ENCODE data around the gene EPAS1.
"Not testable (repeated sequence)": the region's sequence is repeated elsewhere in the genome, so short reads cannot be mapped to it uniquely, and the experiment has no call there.

EPAS1 gene

DNA sequence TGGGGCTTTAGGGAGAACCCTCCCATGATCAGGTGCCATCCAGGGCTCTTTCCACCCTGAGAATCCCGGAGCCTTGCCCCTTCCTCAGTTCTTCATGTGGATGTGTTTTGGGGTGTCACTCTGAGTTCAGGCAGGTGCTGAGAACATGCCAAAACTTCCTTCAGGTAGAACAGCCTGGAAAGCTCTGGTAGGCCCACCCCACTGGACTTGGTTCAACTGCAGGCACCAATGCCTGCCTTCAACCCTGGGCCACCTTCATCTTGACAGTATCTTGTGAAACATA is 85.8 kb downstream of the EPAS1 start:
- DNase-seq (ENCODE audit: low read depth): no peak

DNA sequence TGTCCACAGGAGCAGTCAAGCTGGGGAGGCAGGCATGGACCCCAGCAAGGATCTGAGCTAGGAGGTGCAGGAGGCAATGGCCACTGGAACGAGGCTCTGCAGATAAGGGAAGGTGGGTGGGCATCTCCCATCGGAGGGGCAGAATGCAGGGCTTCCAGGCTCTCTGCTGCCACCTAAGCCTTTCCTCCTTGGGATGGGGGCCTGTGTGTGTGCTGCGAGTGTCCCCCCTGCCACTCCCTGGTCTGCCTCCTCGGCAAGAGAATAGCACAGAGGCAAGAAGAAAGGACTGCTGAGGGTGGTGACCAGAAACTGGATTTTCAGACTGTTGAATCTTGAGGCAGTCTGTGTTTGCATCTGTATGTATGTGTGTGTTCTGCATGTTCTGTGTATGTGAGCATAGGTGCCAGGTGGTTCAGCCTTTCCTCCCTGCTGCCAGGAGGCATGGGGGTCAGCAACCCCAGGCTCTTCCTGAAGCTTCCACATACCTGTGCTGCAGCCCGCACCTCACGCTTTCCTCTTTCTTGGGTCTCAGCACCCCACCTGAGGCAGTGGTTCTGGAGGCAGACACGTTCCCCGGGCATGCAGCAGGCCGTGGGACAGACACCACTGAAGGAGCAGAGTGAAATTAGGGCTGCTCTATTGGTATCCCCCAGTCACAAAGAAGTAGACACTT is 86.7 kb downstream of the EPAS1 start:
- no peak for DNase-seq (ENCODE audit: low read depth)

DNA sequence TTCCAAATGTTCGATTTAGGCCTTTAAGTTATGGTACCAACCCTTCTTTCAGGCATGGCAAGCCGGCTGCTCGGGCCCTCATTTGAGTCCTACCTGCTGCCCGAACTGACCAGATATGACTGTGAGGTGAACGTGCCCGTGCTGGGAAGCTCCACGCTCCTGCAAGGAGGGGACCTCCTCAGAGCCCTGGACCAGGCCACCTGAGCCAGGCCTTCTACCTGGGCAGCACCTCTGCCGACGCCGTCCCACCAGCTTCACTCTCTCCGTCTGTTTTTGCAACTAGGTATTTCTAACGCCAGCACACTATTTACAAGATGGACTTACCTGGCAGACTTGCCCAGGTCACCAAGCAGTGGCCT is 87.2 kb downstream of the EPAS1 start:
- DNase-seq (ENCODE audit: low read depth): no peak

DNA sequence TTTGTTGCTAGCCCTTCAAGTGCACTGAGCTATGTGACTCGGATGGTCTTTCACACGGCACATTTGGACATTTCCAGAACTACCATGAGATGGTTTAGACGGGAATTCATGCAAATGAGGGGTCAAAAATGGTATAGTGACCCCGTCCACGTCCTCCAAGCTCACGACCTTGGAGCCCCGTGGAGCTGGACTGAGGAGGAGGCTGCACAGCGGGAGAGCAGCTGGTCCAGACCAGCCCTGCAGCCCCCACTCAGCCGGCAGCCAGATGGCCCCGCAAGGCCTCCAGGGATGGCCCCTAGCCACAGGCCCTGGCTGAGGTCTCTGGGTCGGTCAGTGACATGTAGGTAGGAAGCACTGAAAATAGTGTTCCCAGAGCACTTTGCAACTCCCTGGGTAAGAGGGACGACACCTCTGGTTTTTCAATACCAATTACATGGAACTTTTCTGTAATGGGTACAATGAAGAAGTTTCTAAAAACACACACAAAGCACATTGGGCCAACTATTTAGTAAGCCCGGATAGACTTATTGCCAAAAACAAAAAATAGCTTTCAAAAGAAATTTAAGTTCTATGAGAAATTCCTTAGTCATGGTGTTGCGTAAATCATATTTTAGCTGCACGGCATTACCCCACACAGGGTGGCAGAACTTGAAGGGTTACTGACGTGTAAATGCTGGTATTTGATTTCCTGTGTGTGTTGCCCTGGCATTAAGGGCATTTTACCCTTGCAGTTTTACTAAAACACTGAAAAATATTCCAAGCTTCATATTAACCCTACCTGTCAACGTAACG is 88.8 kb downstream of the EPAS1 start:
- no peak for DNase-seq (ENCODE audit: low read depth)

DNA sequence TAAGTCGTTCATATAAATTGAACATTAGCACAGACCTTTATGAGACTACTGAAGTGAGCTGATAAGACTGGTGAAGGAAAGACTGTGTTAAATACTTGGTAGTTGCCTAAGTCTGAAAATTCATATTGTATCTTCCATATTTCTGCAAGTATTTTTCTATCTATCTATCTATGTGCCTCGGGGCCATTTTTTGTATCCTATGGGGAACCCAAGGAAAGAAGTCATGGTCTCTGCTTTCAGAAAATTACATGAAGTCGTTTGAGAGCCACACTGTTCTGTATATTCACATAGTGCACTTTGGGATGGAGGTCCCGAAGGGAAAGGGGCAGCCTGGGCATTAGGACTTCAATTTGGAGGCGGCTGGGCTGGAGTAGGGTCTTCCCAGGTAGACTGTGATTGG is 89.6 kb downstream of the EPAS1 start:
- no peak for DNase-seq (ENCODE audit: low read depth)

DNA sequence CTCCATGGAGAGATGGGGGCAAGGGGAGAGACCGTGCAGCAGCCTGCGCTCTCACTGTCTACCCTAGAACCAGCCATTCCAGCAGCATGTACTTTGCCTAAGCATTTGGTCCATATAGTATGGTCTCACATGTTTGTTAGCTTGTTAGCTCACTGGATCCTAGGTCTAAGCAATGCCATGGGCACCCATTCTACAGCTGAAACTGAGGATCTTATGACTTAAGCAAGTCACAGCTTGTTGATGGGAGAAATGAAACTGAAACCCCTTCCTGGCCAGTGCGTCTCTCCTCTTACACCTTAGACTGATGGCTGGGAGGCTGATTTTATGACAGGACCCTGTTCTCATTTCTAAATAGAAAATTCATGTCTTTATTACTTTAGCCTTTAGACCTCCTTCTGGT is 90.1 kb downstream of the EPAS1 start:
- no peak for DNase-seq (ENCODE audit: low read depth)

DNA sequence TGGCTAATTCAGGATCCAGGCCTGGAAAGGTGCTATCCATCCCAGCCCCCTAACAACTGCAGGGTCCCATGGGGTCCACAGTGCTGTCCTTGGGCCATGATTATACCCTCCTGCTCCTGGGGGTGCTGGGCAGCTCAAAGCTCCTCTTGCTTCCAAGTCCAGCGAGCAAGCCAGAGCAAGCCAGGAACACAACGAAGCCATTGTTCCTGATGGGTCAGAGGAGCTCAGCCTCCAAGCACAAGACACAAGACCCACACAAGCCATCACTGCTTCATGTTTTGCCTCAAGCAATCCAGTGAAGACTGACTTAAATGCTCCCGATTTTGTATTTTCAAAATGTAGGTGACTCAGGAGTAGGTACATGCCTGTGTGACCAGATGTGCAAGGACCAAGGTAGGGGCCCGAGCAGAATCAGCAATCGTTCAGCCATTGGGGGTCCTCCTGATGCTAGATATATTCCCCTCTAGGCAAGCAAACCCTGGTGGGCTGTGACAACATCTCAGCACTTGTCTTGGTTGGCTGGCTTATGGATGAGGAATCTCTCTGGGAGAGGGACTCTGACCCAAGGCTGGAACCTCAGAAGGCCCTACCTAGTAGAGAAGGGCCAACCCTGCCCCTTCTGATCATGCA is 90.8 kb downstream of the EPAS1 start:
- DNase-seq (ENCODE audit: low read depth): no peak

DNA sequence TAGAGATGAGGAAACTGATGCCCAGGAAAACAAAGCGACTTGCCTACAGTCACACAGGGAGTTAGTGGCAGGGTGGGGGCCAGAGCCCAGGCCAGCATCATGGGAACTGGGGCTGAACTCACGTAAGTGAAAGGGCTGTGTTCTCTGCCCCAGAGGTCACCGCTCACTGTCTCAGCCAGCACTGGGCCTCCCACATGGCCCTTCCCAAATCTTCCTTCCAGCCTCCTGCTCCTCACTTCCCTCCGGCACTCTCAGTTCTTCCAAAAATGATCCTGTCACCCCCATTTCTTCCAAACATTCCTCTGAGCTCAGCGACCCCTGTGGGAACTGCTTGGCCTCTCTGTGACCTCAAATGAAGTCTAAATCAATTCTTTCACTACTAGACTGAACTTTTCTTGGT is 91.7 kb downstream of the EPAS1 start:
- no peak for DNase-seq (ENCODE audit: low read depth)

DNA sequence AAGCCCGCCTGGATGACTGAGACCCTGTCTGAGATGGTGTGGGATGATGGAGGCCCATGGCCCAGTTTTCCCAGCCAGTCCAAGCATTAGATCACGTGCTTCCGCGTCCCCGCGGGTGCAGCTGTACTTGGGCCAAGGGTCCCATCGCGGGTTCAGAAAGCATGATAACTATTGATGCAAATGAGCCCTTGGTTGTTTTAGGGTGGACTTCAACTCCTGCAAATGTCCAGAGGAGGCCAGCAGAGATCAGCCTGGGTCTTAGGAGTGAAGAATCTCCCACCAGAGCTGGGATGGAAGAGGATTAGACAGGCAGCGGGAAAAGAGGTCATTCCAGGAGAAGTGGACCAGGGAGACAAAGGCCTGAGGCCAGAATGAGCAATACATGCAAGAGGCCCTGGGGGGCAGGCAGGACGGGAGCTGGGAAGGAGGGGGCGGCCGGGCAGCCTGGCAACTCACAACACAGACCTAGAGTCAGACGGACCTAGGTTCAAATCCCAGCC is 92.3 kb downstream of the EPAS1 start:
- DNase-seq (ENCODE audit: low read depth): no peak

DNA sequence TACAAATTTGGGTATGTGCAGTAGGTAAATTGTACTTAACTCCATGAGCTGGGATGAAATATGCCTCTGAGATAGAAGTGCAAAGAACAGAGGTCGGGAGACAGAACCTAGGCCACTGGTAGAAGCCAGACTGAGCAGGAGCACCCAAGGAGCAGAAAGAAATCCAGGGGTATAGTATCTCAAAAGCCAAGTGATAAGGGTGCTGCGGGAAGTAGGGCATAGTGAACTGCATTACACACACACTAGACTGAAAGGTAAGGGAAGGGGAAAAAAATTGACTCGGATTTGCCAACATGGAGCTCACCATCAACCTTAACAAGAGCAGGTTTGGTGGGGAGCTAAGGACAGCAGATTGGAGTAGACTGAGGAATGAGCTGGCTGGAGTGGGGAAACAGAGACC is 92.8 kb downstream of the EPAS1 start:
- DNase-seq (ENCODE audit: low read depth): no peak

DNA sequence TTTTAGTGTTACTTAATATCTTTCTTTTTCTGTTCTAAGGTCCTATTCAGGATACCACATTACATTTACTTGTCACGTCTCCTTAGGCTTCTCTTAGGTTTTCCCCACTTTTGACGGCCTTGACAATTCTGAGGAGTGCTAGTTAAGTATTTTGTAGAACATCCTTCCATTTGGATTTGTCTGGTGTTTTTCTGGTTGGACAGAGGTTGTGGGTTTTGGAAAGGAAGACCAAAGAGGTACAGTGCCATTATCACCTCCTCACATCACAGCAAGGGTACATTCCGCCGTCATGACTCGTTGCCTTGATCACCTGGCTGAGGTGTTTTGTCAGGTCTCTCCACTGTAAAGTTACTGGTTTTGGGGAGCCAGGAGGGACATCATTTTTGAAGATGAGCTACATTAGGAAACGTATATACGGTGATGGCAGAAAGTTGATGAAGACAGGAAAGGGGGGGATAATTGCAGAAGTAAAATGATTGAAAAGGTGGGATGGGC is 93.7 kb downstream of the EPAS1 start:
- no peak for DNase-seq (ENCODE audit: low read depth)

DNA sequence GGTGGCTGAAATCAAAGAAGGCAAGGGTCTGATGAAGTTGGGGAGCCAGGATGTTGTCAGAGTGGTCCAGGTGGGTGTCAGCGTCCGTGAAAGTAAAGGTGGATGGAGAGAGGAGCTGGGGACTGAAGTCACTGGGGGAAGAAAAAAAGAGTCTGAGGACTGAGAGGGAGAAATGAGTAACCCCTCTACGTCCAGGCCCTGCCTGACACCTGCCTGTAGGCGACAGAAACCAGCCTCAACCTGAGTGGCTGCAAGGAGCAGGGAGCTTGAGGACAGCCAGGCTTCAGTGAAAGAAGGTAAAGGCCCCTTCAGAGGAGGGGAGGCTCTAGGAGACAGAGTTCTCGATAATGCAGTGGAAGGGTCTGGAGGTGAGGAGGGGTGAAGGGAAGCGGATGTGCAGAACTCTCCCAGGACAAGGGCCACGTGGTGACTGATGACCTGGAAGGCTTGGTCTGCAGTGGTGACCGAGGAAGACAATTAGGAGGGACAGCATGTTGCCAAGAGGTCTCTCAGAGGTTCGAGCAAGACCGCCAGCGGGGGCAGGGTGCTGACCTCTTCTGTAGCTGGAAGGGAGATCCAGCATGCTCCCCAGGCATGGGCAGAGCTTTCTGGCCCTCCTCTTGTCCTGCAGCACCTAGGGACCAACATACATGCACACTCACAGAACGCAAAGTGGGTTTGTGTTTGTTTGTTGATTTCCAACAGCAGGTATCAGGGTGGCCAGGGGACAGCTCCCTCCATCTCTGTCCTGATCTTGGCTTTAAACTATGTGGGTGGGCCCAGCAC is 95.5 kb downstream of the EPAS1 start:
- no peak for DNase-seq (ENCODE audit: low read depth)

DNA sequence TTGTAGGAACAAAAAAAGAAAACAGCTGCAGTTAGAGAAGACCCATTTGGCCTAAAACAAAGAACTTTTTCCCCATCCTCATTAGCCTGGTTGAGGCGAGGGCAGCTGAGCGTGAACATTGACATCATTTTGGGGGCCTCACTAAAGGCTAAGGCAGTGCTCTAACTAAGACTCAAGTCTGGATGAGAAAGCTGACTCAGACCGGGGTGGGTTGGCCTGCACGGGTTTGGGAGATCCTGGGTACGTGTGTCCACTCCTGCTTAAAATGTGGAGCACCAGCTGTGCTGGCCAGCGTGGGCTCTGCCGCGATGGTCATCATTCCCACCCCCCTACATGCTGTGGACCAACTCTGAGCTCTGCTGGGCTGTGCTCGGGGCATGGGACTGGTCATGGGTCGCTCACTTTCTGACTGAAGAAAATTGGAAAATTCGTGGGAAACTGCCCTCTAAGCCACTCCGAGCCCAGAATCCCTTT is 96.2 kb downstream of the EPAS1 start:
- no peak for DNase-seq (ENCODE audit: low read depth)

DNA sequence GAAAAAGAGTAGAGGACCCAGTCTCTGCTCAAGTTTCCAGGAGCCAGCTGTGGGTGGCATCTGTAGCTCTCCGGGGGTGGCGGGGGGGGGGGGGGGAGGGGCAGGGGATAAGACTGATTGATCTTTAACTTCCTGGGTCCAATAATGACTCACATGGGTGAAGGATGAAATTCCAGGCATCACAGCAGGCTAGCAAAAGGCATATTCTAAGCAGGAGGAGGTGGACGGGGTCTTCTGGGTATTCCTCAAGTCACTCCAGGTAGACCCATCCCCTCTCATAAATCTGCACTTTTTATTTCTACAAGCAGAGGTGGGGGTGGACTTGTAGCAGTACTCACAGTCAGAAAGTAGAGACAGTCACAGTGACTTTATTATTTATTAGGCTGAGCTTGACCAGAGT is 96.7 kb downstream of the EPAS1 start:
- no peak for DNase-seq (ENCODE audit: low read depth)

DNA sequence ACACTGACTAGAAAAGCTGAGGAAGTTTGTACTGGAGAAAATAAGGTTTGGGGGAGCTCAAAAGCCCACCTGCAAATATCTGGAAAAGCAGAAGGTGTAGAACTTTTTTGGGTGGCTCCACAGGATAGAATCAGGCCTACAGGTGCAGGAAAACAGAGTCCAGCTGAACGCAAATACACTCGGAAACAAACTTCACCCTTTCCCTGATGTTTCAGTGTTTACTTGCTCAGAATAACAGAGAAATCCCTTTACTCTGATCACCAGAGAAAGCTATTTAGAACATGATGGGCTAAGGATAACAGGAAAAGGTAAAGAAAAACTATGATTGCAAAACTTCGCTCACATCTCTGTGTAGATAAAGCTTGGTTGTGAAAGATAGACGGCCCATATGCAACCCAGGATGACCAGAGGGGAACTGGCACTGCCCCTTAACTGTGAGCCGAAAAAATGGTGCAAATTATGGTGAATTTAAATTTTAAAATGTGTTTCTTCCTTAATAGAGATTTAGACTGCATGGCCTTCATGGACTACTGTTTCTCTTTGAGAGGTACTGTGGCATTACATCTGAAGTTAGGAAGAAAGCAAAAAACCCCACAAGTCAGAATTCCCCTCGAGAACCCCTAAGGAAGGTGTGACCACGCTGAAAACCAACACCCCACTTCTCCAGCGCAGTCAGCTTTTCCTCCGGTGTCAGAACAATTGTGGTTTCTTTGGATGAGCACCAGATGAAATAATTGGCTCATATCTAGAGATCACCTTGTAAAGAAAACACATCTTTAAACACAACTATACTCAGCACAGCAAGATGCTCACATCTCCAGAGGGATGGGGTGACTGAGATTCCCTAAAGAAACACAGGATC is 97.7 kb downstream of the EPAS1 start:
- no peak for DNase-seq (ENCODE audit: low read depth)

DNA sequence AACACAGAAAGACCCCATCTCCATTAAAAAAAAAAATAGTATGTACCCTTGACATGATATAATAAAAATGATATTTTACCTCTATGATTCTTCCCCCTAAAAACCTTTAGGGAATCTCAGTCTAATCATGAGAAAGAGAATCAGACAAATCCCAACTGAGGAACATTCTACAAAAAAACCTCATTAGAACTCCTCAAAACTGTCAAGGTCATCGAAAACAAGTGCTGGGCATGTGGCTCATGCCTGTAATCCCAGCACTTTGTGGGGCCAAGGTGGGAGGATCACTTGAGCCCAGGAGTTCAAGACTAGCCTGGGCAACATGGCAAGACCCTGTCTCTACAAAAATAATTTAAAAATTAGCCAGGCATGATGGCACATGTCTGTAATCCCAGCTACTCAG is 98.5 kb downstream of the EPAS1 start:
- not testable (repeated sequence) for DNase-seq (ENCODE audit: low read depth)

DNA sequence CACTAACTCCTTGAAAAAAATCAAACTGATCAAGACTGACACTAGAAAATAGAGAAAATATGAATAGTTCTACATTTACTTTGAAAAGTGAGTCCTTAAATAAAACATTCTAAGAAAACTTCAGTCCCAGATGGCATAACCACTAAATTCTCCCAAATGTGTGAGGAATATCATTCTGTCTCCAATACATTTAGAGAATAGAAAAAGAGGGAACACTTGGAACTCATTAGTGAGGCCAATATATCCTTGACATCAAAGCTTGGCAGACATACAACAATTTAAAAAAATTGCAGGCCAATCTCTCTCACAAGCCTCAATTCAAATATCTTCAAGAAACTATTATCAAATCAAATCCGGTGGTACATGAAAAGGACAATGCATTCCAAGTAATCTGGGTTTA is 102.8 kb downstream of the EPAS1 start:
- no peak for DNase-seq (ENCODE audit: low read depth)

DNA sequence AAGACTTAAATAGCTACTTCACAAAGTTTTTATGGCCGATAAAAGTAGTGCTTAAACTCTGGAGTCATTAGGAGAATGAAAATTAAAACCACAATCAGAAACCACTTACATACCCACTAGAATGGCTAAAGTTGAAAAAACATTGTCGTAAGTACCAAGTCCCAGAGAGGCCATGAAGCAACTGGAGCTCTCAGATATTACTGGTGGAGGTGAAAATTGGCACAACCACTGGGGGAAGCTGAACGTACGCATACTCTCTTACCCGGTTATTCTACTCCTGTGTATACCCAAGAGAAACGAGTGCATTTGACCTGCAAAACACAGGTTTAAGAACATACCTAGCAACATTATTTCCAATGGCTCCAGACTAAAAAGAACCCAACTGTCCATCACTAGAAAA is 105.7 kb downstream of the EPAS1 start:
- no peak for DNase-seq (ENCODE audit: low read depth)

DNA sequence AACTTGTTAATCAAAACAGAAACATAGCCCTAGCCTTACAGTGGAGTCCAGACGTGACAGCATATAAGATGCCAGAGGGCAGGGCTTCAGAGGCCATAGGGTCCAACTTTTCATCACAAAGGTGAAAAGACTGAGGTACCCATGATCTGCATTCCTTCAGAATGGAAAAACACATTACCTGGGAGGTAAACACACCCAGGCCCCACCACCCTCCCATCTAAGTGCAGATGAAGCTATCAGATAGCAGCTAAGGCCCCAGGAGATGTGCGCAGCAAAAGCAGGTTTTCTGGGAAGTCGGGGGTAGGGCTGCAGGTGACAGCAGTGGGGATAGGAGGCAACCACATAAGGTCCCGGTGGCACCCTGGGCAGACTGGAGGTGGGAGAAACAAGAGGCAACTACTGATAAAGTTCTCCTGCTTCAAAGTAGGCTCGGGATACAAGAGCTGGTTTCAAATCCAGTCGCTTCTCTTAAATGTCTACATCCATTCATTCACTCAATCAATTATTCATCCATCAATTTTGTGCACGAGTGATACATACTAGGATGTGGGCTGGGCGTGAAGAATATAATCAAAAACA is 107.1 kb downstream of the EPAS1 start:
- DNase-seq (ENCODE audit: low read depth): no peak

DNA sequence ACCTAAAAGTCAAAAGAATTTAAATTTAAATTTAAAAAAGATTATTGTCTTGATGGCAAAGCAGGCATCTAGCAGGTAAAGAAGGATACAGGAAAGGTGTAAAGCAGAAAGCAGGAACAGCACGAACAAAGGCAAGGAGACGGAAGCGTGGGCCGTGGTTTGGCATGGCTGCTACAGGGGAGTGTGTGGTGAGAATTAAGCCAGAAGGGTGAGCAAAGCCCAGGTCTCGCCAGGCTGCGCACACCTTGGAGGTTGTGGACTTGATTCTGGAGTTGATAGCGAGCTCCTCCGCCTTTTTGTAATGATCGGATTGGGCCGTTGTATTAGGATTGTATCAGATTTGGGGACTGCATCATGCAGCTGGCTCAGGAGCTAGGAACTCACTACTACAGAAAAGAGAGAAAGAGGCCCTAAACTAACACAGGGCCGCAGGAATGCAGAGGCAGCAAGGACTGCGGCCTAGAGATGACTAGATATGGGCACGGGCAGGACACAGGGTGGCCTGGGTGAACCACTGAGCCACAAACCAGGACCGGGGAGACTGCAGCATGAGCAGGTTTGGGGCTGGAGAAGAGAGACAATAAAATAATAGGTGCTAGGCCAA is 110.7 kb downstream of the EPAS1 start:
- no peak for DNase-seq (ENCODE audit: low read depth)

DNA sequence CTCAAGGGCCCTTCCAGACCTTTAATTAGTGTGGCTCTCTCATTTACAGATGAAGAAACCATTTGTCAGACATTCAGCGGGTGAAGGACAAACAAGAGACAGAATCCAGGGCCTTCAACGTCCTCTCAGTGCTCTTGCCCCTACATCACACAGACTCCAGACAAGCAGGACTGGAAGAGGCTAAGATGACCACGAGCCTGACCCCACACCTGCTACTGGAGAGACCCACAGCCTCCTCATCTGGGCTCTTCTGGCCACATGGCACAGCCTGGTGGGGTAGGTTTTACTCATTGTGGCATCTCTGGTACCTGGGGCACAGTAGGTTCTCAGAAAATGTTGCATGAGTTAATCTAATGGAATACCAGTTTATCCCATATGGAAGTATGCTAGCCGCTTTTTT is 112.5 kb downstream of the EPAS1 start:
- no peak for DNase-seq (ENCODE audit: low read depth)
